GM21717 (cell line): ENCODE measurements around the gene NEK6.

Experiments used
- ATAC-seq: cut with Tn5 transposase; IDR thresholded peaks from one replicate; pipeline ENCODE4 v1.9.1; 2021; ENCODE audit warnings: mild to moderate bottlenecking, moderate library complexity; ENCODE audit not compliant: unreplicated experiment

The NEK6 gene

DNA sequence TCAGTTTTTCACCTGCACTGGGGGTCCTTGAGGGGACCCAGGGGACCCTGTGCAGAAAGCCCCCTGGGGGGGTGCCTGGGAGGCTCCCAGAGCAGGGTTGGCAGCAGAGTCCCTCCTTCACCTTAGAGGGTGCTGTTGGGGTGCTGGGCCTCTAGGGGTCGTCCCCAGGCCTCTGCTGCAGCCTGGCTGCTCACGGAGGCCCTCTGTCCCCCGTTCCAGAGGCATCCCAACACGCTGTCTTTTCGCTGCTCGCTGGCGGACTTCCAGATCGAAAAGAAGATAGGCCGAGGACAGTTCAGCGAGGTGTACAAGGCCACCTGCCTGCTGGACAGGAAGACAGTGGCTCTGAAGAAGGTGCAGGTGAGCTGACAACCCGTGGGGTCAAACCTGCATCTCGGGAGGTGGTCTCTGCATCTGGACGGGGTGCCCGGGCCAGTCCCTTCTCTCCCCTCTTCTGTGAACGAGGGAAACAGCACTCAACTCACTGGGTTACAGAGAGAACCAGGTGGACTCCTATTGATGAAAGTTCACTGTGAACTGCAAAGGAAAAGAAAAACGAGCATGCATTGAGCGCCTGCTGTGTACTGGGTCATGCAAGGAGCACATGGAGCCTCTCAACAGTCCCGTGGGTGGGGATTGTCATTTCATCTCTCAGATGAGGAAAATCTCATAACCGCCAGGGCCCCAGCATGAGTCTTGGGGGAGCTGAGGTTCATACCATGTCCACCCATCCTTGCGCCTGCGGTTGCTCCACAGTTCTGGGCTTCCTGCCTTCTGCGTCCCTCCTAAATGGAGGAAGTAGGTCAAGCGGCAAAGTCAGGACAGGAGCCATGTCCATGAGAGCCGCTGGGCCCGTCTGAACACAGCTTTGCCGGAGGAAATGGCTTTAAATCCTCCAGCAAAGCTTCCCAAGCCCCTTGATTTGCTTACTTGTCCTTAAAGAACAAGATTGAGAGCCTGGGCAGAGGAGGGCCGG lies 54.8 kb downstream of the NEK6 start:
- ATAC-seq: no peak

DNA sequence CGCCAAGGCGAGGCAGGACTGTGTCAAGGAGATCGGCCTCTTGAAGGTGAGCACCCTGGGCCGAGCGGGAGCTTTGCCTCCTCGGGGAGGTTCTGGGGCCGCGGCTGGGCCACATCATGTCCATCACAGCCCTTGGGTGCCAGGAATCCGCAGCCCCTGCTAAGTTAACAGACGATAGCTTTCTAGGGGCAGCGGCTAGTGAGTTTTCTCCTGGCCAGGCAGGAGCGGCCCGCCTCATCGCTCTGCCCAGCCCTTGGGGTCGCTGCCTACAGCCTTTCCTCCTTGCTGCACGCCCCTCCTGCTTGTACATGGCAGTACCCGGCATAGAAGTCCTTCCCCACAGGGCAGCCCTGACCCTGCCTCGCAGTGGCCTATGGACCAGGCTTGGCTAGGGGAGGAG lies 56.2 kb downstream of the NEK6 start:
- ATAC-seq: no peak

DNA sequence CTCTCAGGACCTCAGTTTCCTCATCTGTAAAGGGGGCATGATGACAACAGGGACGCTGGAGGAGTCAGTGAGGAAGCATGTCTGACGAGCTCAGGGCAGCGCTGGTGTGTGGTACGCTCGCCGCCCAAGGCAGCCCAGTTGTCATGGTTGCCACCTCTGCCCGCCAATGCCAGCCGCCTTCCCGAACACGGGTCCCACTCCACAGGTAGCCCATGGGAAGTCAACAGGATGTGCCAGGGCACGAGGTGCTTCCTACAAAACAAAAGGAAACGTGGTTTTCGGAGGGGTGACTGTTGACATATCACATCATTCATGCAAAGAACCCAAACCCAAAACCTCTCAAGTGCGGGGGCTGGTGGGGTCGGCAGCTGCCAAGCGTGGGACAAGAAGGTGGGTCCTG lies 58.1 kb downstream of the NEK6 start:
- ATAC-seq: no peak

DNA sequence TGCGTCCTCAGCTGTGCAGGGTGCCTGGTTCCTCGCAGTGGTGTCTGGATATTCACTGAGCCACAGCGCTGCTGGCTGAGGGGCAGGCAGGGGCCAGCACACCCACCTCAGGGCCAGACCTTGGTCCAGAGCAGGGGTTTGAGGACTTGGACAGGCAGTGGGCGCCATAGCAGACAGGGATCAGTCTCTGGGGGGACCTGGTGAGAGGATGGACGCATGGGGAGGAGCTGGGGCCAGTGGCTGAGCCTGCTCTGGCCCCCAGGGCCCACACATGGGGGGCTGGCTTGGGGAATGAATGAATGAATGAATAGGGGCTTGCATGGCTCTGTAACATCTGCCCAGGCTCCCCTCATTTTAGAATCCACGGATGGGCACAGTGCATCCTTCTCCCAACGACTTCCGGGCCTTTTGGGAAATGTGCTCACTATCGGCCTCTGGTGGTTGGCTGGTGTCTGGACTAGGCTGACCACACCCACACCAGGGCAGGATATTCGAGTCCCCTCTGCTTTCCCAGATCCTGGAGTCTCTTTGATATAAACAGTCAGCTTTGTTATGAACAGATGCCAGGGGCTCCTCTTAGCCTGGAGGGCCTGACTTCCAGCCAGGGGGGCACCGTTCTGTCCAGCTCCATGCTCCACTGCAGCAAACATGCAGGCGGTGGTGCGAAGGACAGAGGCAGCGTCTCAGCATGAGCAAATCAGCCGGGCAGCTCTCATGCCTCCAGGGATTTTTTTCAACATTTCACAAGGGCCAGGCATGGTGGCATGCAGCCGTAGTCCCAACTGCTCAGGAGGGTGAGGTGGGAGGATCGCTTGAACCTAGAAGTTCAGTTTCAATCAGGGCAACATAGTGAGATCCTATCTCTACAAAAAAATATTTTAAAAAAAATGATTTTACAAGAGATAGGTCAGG lies 62.6 kb downstream of the NEK6 start:
- no peak for ATAC-seq

DNA sequence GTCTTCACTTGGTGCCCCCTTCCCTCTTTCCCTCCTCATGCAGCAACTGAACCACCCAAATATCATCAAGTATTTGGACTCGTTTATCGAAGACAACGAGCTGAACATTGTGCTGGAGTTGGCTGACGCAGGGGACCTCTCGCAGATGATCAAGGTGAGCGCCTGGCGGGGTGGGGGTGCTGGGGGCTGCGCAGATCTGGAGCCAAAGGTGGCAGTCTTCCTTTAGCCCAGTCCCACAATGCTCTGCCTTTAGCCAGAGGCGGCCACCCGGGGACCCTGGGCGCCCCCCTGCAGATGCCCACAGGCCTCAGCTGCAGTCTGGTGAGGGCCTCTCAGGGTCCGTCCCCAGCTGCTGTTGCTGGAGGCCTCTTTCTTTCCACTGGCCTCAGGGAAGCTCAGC lies 63.7 kb downstream of the NEK6 start:
- no peak for ATAC-seq

DNA sequence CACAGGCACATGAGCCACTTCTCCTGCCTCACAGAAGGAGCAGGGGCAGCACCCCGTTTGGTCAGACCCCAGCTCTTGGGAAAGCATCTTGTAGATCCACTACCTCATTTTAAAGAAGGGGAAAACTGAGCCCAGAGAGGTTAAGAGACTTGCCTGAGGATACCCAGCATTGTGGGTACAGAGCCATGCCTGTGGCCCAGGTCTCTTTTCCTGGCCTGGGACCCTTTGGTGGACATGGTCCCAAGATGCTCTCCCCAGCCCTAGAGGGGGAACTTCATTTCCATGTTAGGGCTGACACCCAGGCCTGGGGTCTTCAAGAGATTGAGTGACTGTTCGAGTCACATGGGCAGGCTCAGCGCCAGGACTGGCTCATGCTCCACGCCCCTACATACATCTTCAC lies 64.2 kb downstream of the NEK6 start:
- no peak for ATAC-seq

DNA sequence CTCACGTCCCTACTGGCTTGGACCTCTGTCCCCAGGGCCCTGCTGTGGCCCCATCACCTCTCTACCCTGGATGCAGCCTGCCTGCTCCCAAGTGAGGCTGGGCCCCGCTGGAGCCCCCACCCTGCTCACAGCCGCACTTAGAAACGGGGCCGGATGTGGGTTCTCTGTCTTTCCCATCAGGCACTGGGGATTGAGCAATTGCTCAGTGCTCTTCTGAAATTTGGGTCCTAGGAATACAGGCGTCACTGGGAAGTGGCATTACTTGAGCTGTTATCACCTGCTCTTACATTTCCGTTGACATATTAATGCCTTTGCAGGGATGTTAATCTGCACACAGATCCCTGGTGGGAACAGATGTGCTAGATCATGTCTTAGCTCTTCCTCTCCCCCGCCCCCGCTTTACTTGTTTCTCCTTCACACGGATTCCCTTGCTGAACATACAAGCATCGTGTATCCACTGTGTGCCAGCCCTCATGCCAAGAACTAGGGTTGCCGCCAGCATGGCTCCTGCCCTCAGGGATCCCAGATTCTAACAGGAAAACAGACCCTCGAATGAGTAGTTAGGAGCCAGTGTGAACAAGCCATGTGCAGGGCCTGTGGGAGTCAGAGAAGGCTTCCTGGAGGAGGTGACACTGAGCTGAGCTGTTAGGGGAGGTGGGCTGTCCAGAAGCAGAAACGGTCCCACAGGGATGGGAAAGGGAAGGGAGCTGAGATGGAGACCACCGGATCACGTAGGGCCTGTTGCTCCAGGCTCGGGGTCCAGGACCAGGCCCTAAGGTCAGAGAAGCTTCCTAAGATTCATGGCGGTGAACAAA lies 65.1 kb downstream of the NEK6 start:
- no peak for ATAC-seq

DNA sequence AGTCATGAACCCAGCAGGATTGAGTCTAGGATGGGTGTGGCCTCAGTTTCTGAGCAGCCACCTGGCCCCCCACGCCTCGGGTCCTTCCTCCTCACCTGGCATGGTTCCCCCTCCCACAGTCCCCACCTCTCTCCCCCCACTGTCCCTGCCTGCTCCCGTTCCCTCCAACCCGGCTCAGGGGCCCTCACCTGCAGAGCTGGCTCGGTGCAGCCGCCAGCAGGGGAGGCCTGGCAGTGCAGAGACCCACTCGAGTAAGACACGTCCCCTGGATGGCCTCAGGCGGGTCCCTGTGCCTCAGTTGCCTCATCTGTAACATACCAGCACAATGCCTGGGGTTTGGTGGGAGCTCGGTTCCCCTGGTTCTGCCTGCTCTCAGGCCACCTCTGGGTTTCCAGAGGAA lies 66.2 kb downstream of the NEK6 start:
- ATAC-seq: no peak

DNA sequence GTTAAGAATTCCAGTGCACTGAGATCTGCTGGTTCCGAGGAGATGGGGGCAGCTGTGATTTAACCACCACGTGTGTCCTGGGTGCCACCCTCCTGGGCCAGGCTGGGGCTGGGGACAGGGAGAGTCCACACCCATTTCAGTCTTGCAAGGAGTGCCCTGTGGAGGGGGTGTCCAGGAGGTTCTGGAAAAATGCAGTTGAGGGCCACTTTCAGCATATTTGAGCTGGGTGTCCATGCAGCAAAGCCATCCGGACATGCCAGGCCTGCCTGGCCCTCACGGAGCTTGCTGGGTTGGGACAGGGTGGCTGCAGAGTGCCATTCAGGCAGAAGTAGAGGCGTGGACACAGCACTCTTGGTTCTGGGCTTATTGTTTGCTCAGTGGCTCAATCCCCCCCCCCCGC lies 68.1 kb downstream of the NEK6 start:
- ATAC-seq: no peak

DNA sequence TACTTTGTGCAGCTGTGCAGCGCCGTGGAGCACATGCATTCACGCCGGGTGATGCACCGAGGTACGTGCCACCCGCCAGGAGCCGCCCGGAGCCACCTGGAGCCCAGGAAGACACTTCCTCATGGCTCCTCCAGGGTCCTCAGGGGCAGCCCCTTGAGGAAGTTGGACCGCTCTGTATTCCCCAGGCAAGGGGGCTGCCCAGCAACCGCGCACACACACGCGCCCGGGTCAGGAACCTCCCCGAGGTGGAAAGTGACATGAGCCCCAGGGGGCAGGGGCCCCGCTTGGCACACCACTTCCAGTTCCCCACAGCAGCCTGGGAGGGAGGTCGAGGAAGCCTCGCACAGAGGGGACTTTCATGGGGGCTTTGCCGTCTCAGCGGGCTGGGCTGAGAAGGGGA lies 68.6 kb downstream of the NEK6 start:
- ATAC-seq: no peak

DNA sequence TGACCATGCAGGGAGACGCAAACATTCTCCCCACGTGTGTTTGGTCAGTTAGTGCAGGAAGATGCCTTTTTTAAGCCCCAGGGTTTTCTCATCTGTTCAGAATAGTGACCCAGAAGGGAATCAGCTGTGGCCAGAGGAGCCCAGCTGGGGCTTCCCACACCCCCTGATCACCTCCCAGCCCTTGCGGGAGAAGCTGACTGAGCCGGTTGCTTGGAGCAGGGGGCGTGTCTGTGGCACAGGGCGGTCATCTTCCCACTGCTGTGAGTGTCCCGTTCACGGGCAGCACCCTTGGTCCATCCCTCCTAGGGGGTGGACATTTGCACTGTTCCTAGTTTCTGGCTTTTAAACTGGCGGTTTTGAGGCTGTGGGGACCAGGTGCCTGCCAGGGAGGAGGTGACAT lies 69.7 kb downstream of the NEK6 start:
- ATAC-seq: no peak

DNA sequence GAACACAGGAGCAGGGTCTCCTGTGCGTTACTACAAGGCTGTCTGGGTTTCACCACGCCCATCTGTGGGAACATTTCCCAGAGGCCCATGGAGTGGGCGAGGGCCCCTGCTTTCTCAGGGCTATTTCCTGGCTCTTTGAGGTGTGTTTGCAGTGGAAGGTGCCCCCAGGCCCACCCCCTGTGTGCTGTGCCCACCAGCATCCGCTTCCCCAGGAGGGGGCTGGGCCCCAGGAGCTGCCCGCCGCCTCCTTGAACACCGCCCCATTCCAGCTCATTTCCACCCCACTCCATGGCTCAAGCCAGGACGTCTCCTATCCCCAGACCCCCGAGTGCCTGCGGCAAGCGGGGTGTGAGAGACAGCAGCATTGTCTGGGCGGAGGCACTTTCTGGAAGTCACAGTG lies 70.5 kb downstream of the NEK6 start:
- no peak for ATAC-seq

DNA sequence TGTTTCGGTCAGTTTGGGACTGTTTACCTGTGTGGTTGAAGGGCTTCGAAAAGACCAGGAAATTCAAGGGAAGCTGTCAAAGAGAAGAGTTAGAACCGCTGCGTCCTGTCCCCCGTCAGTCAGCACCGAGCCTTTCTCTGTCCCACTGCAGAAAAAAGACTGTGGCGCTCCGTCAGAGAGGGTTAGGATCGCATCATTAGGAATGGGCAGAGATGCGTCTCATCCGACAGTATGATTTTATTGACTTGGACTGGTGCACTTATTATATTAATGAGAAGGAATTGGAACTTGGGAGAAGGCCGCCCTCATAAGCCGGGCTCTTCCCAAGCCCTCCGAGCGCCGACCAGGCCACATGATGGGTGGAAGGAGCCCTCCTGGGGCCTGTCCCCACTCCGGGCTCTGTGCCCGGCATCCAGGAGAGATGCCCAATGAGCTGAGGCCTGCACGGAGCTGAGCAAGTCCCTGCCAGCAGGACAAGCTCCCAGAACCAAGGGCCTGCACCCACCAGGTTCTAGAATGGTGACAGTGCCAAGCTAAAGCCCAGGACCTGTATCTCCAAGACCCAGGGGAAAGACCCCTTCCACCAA lies 71.5 kb downstream of the NEK6 start:
- no peak for ATAC-seq

DNA sequence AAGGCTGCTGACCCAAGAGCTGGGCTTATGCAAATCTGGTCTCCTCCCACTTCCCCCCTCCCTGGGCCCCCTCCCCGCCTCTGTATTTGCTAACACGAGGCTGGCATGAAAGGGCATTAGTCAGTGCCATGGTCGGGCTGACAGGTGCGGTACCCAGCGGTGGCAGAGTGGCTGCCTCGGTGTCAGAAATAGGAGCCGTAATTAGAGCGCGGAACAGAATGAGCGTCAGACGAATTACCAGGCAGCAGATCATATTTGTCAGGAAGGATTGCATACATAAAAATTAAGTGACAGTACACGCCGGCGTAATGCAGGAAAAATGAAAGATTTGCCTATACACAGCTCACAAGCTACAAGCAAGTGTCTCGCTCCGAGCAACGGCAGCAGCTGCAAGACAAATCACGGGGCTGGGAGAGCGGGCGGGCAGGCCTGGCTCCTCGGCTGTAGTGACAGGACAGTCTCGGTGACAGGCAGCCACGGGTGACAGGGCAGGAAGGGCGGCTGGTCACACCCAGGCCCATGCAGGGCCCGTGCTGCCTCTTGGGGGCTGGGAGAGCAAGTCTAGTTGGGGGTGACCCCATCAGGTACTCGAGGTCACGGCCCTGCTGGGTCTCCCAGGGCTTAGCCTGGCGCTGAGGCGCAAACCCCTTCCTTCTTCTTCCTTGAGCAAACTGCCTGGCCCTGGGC lies 72.4 kb downstream of the NEK6 start:
- ATAC-seq: no peak

DNA sequence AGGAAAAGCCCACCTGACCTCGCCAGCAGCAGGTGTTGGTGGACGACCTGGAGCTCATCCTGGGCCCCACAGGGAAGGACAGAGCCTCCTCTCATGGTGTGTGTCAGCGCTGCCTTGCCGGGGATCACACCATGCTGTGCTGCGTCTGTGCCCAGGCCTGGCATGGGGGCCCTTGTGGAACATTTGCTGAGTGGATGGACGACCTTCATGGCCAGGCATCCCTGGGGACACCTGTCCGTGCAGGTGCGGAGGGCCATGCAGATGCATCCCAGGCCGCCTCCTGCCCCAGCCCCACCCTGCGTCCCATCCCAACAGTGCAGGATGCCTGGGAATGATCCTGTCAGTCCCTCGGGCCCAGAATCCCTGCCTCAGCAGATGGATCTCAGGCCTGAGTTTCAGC lies 73.8 kb downstream of the NEK6 start:
- ATAC-seq: no peak

DNA sequence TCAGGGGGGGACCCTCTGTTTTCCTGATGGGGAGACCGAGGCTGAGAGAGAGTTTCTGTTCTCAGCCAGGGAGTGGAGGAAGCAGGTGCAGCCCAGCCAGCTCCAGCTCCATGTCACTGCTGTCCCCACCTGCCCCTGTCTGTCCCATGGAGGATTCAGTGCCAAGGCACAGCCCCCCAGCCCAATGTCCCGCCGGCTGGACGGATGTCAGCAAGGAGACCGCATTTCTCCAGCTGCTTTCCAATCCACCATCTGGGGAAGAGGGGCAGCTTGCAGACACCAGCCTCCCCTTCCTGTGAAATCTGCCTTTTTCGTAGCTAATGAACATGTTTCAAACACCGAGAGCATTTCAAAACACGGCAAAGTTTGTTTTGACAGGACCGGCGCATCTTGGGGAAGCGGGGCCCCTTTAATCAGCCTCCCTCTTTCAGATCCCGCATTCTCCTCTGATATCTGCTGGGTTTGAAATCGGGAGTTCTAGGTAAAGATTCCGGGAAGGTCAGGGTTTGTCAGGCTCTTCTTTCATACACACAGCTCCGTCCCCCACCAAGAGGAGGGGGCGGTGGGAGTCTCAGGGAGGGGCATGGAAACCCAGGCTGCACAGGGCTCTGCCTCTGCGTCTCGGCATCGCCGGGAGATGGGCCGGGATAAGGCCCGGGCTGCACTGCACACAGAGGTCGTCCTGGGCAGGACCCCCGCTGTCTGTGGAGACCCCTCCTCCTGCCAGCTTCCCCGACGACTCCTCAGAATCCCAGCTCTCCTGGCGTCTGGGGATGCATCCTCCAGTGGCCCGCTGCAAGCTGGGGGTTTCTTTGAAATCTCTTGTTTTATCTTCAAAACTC lies 74.8 kb downstream of the NEK6 start:
- no peak for ATAC-seq

DNA sequence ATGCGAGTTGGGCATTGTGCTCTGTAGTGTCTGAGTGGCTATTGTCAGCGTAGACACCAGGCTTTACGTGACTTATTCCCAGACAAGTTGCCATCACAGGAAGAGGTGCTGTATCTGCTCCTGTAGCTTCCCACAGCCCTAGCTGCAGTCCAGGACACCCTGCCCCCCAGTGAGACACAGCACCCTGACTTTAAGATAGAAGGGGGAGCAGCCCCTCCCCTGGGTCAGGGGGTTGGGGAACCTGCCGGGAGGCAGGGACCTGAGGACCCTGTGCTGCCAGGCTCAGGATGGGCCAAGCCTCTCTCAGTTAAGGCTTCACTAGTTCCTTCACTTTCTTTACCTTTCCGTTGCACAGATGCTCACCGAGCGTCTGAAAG lies 75.4 kb downstream of the NEK6 start:
- no peak for ATAC-seq

DNA sequence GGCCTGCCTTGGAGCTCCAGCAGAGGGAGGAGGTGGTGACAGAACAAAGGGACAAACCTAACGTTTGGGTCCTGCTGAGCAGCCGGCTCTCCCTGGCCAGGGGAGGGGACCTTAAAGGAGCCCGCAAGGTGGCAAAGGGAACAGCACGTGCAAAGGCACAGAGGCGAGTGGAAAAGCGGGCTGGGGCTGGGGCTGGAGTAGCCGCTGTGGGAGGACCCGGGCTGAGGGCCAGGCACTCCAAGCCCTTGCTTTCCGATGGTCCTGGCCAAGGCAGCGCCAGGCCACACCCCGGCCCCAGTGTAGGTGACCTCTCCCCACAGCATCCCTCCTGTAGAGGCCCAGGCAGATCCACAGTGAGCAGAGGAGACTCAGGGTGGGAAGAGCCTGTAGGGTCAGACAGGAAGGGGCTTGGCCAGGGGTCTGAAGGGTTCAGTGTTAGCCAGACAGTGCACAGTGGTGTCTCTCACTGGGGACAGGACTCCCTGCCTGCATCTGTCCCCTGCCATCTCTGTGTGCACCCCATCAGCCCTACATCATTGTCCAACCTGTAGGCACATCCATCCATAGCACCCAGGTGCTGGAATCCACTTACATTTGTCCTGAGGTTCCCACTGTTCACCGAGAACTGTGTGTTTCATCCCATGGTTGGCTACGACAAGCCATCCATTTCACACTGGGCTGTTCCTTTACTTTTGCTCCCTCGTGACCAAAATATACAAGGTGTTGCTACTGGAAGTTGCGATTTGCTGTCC lies 77.0 kb downstream of the NEK6 start:
- no peak for ATAC-seq

DNA sequence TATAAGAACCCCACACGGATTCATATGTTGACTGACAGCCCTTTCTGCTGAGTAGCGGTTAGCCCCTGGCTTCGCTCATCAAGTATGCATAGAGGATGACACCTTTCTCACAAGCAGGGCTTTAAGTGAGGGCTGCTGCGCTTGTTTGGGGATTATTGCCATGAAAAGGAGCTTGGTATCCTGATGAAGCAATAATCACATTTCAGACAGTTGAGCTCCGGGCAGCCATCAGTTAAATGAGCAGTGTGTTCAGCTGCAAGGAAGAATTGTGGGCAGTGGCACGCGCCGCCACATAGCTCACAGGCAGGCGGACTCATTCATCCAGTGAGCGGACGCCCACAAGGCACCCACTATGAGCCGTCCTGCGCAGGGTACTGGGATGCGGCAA lies 77.6 kb downstream of the NEK6 start:
- no peak for ATAC-seq
